ENCODE measurements around the gene SLC25A11. TPM values are rescaled to one million over a fixed set of nuclear protein-coding genes. Genes with fewer than 3 reads are reported as not detected.

SLC25A11 gene
- total RNA-seq, 1 donor from 2014 or later = 72.2 TPM

GRCh38 chr17:4901648-4902344, 38.0 kb downstream of the SLC25A11 start:
- no peak overlapping the region for H3K27ac Mint-ChIP-seq (ENCODE audit: unreplicated experiment)
- H3K4me1 Mint-ChIP-seq (ENCODE audit: low read depth, unreplicated experiment) = peaks cover 10% of the 10 kb centered on the region
- no peaks in the 10 kb centered on the region for H3K36me3 Mint-ChIP-seq (ENCODE audit: unreplicated experiment)
- H3K4me3 Mint-ChIP-seq (ENCODE audit: unreplicated experiment) = no peak overlapping the region
- no peak for TF ChIP-seq CTCF (IDR thresholded peaks at IDR 0.05; ENCODE audit: partially characterized antibody, unreplicated experiment)
- H3K27me3 Mint-ChIP-seq (ENCODE audit: unreplicated experiment) = peaks cover 20% of the 10 kb centered on the region
- peaks cover 6% of the 10 kb centered on the region for H3K9me3 Mint-ChIP-seq (ENCODE audit: unreplicated experiment)
- no peak for DNase-seq

GRCh38 chr17:4901108-4901647, 38.7 kb downstream of the SLC25A11 start:
- no peak for DNase-seq
- no peak for TF ChIP-seq CTCF (IDR thresholded peaks at IDR 0.05; ENCODE audit: partially characterized antibody, unreplicated experiment)
- H3K9me3 Mint-ChIP-seq (ENCODE audit: unreplicated experiment) = peaks cover 6% of the 10 kb centered on the region
- no peak overlapping the region for H3K4me3 Mint-ChIP-seq (ENCODE audit: unreplicated experiment)
- H3K27me3 Mint-ChIP-seq (ENCODE audit: unreplicated experiment) = peaks cover 20% of the 10 kb centered on the region
- no peaks in the 10 kb centered on the region for H3K36me3 Mint-ChIP-seq (ENCODE audit: unreplicated experiment)
- H3K4me1 Mint-ChIP-seq (ENCODE audit: low read depth, unreplicated experiment) = peaks cover 10% of the 10 kb centered on the region
- no peak overlapping the region for H3K27ac Mint-ChIP-seq (ENCODE audit: unreplicated experiment)

- Mint-ChIP-seq H3K27me3 (ENCODE audit: unreplicated experiment) (peaks cover 20% of the 10 kb centered on the region), H3K4me1 (ENCODE audit: low read depth, unreplicated experiment) (peaks cover 10% of the 10 kb centered on the region), H3K36me3 (ENCODE audit: unreplicated experiment) (no peaks in the 10 kb centered on the region), H3K9me3 (ENCODE audit: unreplicated experiment) (peaks cover 8% of the 10 kb centered on the region), H3K4me3 (ENCODE audit: unreplicated experiment) (peak overlapping the region; percentile 89), H3K27ac (ENCODE audit: unreplicated experiment) (no peak overlapping the region)
- TF ChIP-seq CTCF (IDR thresholded peaks at IDR 0.05; ENCODE audit: partially characterized antibody, unreplicated experiment) = no peak
- peak; percentile 60 for DNase-seq
These were observed 39.4 kb downstream of the SLC25A11 start for GRCh38 chr17:4900231-4901107.

GRCh38 chr17:4899341-4900230, 40.3 kb downstream of the SLC25A11 start, which contains the start of gene C17orf107:
Gene C17orf107, plus strand, starts transcription at chr17:4899536. Its CDS starts 227 bp downstream, at chr17:4899763.
- peaks cover 10% of the 10 kb centered on the region for H3K4me1 Mint-ChIP-seq (ENCODE audit: low read depth, unreplicated experiment)
- peak within 1 kb of the TSS; percentile 81 for H3K27ac Mint-ChIP-seq (ENCODE audit: unreplicated experiment)
- H3K27me3 Mint-ChIP-seq (ENCODE audit: unreplicated experiment) = peaks cover 20% of the 10 kb centered on the region
- H3K4me3 Mint-ChIP-seq (ENCODE audit: unreplicated experiment) = peak within 1 kb of the TSS; percentile 89
- H3K9me3 Mint-ChIP-seq (ENCODE audit: unreplicated experiment) = peaks cover 5% of the 10 kb centered on the region
- H3K36me3 Mint-ChIP-seq (ENCODE audit: unreplicated experiment) = no peaks in the 10 kb centered on the region
- DNase-seq = peak; percentile 86
- no peak for TF ChIP-seq CTCF (IDR thresholded peaks at IDR 0.05; ENCODE audit: partially characterized antibody, unreplicated experiment)
